ENCODE data around the gene POTEC. TPM values are rescaled to one million over a fixed set of nuclear protein-coding genes. Genes with fewer than 3 reads are reported as not detected.

Gene POTEC
- total RNA-seq: not detected in 2 replicates

GRCh38 chr18:14543446-14543964 lies at the start of gene POTEC:
POTEC (minus strand) TSS chr18:14543600; CDS start chr18:14543146, 454 bp downstream.

Small RNA genes lying within 50 kb of the gene (small RNA-seq; reads per million reads assigned to genes)
- not detected for gene RNU6-1021P

Other genes with a start within 250 kb of the POTEC start
- gene ANKRD30B, start 204.6 kb upstream of the POTEC start, total RNA-seq: 0.20 TPM in 1 of 2 replicates, not detected in the other